ENCODE data around the gene IZUMO3.

IZUMO3 gene

DNA sequence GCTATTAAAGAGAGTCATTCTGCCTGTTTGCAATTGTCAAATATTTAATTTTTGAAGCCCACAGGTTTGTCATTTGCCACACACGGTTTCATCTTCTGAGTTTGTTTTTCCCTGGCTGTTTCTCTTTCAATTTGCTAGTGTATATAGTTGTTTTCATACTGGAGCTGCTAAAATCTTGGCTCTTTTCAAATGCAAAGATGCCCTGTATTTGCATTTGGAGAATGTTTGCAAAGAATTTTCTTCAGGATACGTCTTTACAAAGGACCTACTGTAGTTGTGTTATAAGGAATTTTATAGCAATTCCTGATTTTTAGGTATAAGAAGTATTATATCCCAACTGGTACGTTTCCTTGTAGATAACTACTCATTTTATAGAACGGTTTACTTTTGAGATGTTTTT is 48.0 kb downstream of the IZUMO3 start:
- H4K20me1 ChIP-seq (ENCODE audit: insufficient read depth, low read length): no peaks in the 10 kb centered on the region
- no peaks in the 10 kb centered on the region for H3K36me3 ChIP-seq (ENCODE audit: insufficient read depth, low read length)
- no peaks in the 10 kb centered on the region for H3K79me2 ChIP-seq (ENCODE audit: insufficient read depth, low read length)
- H3K4me1 ChIP-seq (ENCODE audit: insufficient read depth, low read length, severe bottlenecking): no peaks in the 10 kb centered on the region
- H3K4me3 ChIP-seq (ENCODE audit: low read depth, low read length, poor library complexity, severe bottlenecking): no peak overlapping the region
- no peaks in the 10 kb centered on the region for H3K27me3 ChIP-seq (ENCODE audit: insufficient read depth, low read length)
- H3K9me2 ChIP-seq (ENCODE audit: low read depth, low read length): no peaks in the 10 kb centered on the region; the same call in 1 of the 2 replicates
- H3K9ac ChIP-seq (ENCODE audit: low read length): no peak overlapping the region
- no peaks in the 10 kb centered on the region for H3K9me3 ChIP-seq (ENCODE audit: low read length)
- no peak overlapping the region for H3K4me2 ChIP-seq (ENCODE audit: low read length)
- TF ChIP-seq, protein P1, sequence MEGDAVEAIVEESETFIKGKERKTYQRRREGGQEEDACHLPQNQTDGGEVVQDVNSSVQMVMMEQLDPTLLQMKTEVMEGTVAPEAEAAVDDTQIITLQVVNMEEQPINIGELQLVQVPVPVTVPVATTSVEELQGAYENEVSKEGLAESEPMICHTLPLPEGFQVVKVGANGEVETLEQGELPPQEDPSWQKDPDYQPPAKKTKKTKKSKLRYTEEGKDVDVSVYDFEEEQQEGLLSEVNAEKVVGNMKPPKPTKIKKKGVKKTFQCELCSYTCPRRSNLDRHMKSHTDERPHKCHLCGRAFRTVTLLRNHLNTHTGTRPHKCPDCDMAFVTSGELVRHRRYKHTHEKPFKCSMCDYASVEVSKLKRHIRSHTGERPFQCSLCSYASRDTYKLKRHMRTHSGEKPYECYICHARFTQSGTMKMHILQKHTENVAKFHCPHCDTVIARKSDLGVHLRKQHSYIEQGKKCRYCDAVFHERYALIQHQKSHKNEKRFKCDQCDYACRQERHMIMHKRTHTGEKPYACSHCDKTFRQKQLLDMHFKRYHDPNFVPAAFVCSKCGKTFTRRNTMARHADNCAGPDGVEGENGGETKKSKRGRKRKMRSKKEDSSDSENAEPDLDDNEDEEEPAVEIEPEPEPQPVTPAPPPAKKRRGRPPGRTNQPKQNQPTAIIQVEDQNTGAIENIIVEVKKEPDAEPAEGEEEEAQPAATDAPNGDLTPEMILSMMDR (IDR thresholded peaks at IDR 0.05; ENCODE audit: low read length): no peak
- H2AFZ ChIP-seq (ENCODE audit: low read length): no peak overlapping the region
- H3K27ac ChIP-seq (ENCODE audit: low read depth, low read length, poor library complexity, severe bottlenecking): no peak overlapping the region
- no peaks in the 10 kb centered on the region for H3F3A ChIP-seq (ENCODE audit: insufficient read depth, low read length)
